PC-3 (cell line): ENCODE measurements around the gene CACTIN.

Source experiments
- EZH2 ChIP-seq: fragments of 300-600 bp; sonication (generic); IDR thresholded peaks from one replicate; pipeline ENCODE4 v1.6.1; 2017; ENCODE audit warnings: antibody characterized with exemption, mild to moderate bottlenecking, low read length; ENCODE audit not compliant: unreplicated experiment
- EZH2phosphoT487 ChIP-seq: fragments of 300-600 bp; sonication (generic); IDR thresholded peaks from 2 replicates; pipeline ENCODE4 v1.6.1; 2018; ENCODE audit warnings: mild to moderate bottlenecking, antibody characterized with exemption, low read length, borderline replicate concordance
- TF ChIP-seq, protein P1 (sequence below): fragments of 300-600 bp; sonication (generic); conservative IDR thresholded peaks from 2 replicates; pipeline ENCODE4 v1.5.1; 2017; ENCODE audit warnings: antibody characterized with exemption, low read depth, mild to moderate bottlenecking, low read length

- TF ChIP-seq, protein P1, sequence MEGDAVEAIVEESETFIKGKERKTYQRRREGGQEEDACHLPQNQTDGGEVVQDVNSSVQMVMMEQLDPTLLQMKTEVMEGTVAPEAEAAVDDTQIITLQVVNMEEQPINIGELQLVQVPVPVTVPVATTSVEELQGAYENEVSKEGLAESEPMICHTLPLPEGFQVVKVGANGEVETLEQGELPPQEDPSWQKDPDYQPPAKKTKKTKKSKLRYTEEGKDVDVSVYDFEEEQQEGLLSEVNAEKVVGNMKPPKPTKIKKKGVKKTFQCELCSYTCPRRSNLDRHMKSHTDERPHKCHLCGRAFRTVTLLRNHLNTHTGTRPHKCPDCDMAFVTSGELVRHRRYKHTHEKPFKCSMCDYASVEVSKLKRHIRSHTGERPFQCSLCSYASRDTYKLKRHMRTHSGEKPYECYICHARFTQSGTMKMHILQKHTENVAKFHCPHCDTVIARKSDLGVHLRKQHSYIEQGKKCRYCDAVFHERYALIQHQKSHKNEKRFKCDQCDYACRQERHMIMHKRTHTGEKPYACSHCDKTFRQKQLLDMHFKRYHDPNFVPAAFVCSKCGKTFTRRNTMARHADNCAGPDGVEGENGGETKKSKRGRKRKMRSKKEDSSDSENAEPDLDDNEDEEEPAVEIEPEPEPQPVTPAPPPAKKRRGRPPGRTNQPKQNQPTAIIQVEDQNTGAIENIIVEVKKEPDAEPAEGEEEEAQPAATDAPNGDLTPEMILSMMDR: no peak
- TF ChIP-seq EZH2phosphoT487: no peak
- TF ChIP-seq EZH2: no peak
Observed at GRCh38 chr19:3668331-3669081, 41.9 kb upstream of the CACTIN start.
